Measurements from ENCODE around the gene CRHBP.
A peak's percentile ranks its signal among the peaks of the same experiment; 100 is the strongest.
"Not testable (repeated sequence)": the region's sequence is repeated elsewhere in the genome, so short reads cannot be mapped to it uniquely, and the experiment has no call there.

The CRHBP gene

GRCh38 chr5:76982450-76982849, 29.6 kb downstream of the CRHBP start:
- in situ Hi-C loops (cut with HindIII; ENCODE audit: low pct_ligation_motif_present, low sequenced_read_pairs): no loop called here
- TF ChIP-seq, protein P1, sequence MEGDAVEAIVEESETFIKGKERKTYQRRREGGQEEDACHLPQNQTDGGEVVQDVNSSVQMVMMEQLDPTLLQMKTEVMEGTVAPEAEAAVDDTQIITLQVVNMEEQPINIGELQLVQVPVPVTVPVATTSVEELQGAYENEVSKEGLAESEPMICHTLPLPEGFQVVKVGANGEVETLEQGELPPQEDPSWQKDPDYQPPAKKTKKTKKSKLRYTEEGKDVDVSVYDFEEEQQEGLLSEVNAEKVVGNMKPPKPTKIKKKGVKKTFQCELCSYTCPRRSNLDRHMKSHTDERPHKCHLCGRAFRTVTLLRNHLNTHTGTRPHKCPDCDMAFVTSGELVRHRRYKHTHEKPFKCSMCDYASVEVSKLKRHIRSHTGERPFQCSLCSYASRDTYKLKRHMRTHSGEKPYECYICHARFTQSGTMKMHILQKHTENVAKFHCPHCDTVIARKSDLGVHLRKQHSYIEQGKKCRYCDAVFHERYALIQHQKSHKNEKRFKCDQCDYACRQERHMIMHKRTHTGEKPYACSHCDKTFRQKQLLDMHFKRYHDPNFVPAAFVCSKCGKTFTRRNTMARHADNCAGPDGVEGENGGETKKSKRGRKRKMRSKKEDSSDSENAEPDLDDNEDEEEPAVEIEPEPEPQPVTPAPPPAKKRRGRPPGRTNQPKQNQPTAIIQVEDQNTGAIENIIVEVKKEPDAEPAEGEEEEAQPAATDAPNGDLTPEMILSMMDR (IDR thresholded peaks at IDR 0.05; ENCODE audit: low read depth, low read length, missing control alignments): no peak
- DNase-seq: no peak

DNA sequence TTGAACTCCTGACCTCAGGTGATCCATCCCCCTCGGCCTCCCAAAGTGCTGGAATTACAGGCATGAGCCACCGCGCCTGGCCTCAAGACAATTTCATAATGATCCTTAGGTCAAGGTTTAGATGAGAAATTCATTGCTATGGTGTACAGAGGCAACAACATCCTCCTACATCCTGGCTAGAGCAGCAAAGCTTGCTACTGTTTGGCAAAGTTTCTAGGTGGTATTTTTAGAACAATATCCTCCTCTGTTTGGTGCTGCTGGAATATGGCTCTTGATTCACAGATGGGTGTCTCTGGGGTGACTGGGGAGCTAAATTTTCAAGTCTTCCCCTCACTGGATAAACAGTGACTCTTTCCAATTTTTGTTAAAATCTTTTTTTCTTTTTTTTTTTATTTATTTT, 30.6 kb downstream of the CRHBP start:
- no peaks in the 10 kb centered on the region for H3K36me3 ChIP-seq (replicated peaks)
- DNase-seq: no peak
- TF ChIP-seq, protein P1 (IDR thresholded peaks at IDR 0.05; ENCODE audit: low read depth, low read length, missing control alignments): no peak

More at GRCh38 chr5:76982450-76982849, 29.6 kb downstream of the CRHBP start:
- Histone ChIP-seq H3K36me3 (replicated peaks) (no peaks in the 10 kb centered on the region), H3K27me3 (replicated peaks) (no peaks in the 10 kb centered on the region), H3K27ac (no peak overlapping the region), H3K4me3 (ENCODE audit: low read depth, low read length) (no peak overlapping the region)

DNA sequence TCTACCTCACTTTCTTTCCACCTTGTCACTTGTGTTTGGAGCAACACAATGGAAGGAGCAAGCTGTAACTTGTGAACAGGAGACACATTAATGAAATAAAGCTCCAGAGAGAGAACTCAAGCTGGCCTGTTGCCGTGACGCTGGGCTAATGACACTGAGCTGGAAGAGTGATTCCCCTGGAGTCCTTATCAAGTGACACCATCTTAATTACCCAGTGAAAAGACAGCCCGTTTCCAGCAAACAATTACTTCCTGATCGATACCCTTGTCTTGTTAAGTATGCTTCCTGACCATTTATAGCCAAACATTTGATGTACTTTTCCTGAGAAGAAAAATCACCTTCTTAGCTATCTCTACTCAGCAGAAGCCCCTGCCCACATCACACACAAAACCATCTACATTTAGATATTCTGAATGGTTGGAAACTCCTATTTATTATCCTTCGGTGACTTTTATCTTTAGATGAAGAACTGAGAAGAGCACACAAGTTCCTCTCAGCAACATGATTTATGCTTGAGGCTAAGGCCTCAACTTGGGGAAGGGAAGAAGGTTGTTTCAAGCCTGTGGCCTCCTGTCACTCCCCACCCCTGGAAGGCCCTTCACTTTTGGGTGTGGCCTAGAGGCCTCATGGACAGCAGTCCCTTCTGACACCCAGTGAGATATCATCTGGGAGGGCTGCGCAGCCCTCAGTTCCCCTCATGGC, 34.1 kb downstream of the CRHBP start:
- DNase-seq: no peak
- in situ Hi-C loops (cut with HindIII; ENCODE audit: low pct_ligation_motif_present, low sequenced_read_pairs): no loop called here
- Histone ChIP-seq H3K27ac (no peak overlapping the region), H3K4me3 (ENCODE audit: low read depth, low read length) (no peak overlapping the region), H3K36me3 (replicated peaks) (no peaks in the 10 kb centered on the region), H3K27me3 (replicated peaks) (no peaks in the 10 kb centered on the region)
- TF ChIP-seq, protein P1 (IDR thresholded peaks at IDR 0.05; ENCODE audit: low read depth, low read length, missing control alignments): no peak

More for the DNA sequence above, 30.6 kb downstream of the CRHBP start:
- H3K27ac ChIP-seq: no peak overlapping the region
- H3K27me3 ChIP-seq (replicated peaks): no peaks in the 10 kb centered on the region
- H3K4me3 ChIP-seq (ENCODE audit: low read depth, low read length): no peak overlapping the region
- in situ Hi-C loops (cut with HindIII; ENCODE audit: low pct_ligation_motif_present, low sequenced_read_pairs): no loop called here

DNA sequence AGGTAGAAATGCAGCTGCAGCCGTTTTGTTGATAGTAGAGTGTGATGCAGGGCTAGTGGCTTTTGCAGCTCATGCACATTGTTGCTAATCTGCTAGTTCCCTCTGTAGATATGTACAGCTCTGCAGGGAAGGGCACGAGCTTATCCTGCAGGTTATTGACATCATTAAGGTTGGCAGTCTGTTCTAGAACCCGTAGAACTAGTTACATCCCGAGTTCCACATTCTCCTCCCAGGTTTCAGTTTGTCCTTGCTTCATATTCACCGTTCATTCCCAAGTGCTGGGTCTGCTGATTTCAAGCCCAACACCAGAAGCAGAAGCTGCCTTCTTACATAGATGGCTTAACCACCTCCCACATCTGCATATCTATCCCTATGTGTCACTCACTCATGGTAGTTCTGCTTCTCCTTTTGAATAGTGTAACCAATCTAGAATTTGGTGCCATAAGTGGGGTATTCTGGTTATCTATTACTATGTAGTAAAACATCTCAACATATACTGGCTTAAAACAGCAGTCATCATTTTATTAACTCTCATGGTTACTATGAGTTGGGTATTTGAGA, 38.1 kb downstream of the CRHBP start:
- no peaks in the 10 kb centered on the region for H3K36me3 ChIP-seq (replicated peaks)
- no peaks in the 10 kb centered on the region for H3K27me3 ChIP-seq (replicated peaks)
- DNase-seq: peak; percentile 6
- no peak overlapping the region for H3K27ac ChIP-seq
- in situ Hi-C loops (cut with HindIII; ENCODE audit: low pct_ligation_motif_present, low sequenced_read_pairs): no loop called here
- TF ChIP-seq, protein P1 (IDR thresholded peaks at IDR 0.05; ENCODE audit: low read depth, low read length, missing control alignments): no peak
- no peak overlapping the region for H3K4me3 ChIP-seq (ENCODE audit: low read depth, low read length)

GRCh38 chr5:76993436-76993835, 40.6 kb downstream of the CRHBP start:
- DNase-seq; H3K27me3 ChIP-seq (replicated peaks); H3K36me3 ChIP-seq (replicated peaks); H3K27ac ChIP-seq; in situ Hi-C loops (cut with HindIII; ENCODE audit: low pct_ligation_motif_present, low sequenced_read_pairs); H3K4me3 ChIP-seq (ENCODE audit: low read depth, low read length): not testable (repeated sequence)

DNA sequence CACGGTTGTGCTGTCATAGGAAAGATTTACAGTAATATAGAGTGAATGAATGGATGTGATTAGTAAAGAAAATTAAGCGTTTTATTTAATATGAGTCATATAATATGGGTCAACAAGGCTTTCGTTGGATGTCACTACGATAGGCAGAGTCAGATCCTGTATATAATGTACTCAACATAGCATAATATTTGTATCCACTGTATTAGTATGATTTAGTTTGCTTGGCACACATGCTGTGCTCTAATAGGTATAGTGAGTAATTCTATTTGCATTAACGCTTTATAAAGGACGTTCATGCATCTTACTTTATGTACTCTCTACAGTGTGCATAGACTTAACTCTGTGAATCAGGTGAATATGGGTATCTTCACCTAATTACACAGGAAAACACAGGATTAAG, 41.5 kb downstream of the CRHBP start:
- Histone ChIP-seq H3K27me3 (replicated peaks) (no peaks in the 10 kb centered on the region), H3K27ac (no peak overlapping the region), H3K36me3 (replicated peaks) (no peaks in the 10 kb centered on the region), H3K4me3 (ENCODE audit: low read depth, low read length) (no peak overlapping the region)
- DNase-seq: no peak
- TF ChIP-seq, protein P1 (IDR thresholded peaks at IDR 0.05; ENCODE audit: low read depth, low read length, missing control alignments): no peak
- in situ Hi-C loops (cut with HindIII; ENCODE audit: low pct_ligation_motif_present, low sequenced_read_pairs): no loop called here

DNA sequence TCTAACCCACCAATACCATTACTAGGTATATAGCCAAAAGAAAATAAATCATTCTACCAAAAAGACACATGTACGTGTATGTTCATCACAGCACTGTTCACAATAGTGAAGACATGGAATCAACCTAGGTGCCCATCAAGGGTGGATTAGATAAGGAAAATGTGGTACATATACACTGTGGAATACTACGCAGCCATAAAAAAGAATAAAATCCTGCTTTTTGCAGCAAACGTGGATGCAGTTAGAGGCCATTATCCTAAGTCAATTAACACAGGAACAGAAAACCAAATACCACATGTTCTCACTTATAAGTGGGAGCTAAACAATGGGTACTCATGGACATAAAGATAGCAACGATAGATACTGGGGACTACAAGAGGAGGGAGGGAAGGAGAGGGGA, 45.4 kb downstream of the CRHBP start:
- DNase-seq; H3K4me3 ChIP-seq (ENCODE audit: low read depth, low read length); H3K27ac ChIP-seq; in situ Hi-C loops (cut with HindIII; ENCODE audit: low pct_ligation_motif_present, low sequenced_read_pairs); H3K27me3 ChIP-seq (replicated peaks); H3K36me3 ChIP-seq (replicated peaks): not testable (repeated sequence)

All from brain microvascular endothelial cell (primary cell).